ENCODE measurements around the gene PRTN3.

PRTN3 gene

DNA sequence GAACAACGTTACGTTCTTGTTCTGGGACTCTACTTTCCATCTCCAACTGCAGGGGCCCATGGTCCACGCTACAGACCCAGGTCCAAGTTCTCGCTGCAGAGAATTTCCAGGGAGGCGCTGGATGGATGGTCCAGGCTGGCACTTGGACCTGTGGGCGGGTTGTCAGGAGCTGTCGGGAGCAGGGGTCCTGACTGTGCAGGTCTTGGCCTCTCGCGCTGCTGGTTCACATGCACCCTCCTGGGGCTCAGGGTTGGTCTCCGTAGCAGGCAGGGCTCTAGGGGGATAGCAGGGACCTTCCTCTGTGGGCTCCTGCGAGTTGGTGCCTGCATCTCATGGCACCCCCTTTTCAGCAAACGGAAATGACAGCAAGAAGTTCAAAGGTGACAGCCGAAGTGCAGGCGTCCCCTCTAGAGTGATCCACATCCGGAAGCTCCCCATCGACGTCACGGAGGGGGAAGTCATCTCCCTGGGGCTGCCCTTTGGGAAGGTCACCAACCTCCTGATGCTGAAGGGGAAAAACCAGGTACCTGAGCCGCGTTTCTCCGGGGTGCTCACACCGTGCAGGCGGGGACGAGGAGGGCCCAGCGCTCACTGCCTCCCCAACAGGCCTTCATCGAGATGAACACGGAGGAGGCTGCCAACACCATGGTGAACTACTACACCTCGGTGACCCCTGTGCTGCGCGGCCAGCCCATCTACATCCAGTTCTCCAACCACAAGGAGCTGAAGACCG is 36.9 kb upstream of the PRTN3 start:
- no peak for DNase-seq (ENCODE audit: low read depth, low spot score)
- TF ChIP-seq, protein P1, sequence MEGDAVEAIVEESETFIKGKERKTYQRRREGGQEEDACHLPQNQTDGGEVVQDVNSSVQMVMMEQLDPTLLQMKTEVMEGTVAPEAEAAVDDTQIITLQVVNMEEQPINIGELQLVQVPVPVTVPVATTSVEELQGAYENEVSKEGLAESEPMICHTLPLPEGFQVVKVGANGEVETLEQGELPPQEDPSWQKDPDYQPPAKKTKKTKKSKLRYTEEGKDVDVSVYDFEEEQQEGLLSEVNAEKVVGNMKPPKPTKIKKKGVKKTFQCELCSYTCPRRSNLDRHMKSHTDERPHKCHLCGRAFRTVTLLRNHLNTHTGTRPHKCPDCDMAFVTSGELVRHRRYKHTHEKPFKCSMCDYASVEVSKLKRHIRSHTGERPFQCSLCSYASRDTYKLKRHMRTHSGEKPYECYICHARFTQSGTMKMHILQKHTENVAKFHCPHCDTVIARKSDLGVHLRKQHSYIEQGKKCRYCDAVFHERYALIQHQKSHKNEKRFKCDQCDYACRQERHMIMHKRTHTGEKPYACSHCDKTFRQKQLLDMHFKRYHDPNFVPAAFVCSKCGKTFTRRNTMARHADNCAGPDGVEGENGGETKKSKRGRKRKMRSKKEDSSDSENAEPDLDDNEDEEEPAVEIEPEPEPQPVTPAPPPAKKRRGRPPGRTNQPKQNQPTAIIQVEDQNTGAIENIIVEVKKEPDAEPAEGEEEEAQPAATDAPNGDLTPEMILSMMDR (IDR thresholded peaks at IDR 0.05; ENCODE audit: low read depth, low read length): no peak

DNA sequence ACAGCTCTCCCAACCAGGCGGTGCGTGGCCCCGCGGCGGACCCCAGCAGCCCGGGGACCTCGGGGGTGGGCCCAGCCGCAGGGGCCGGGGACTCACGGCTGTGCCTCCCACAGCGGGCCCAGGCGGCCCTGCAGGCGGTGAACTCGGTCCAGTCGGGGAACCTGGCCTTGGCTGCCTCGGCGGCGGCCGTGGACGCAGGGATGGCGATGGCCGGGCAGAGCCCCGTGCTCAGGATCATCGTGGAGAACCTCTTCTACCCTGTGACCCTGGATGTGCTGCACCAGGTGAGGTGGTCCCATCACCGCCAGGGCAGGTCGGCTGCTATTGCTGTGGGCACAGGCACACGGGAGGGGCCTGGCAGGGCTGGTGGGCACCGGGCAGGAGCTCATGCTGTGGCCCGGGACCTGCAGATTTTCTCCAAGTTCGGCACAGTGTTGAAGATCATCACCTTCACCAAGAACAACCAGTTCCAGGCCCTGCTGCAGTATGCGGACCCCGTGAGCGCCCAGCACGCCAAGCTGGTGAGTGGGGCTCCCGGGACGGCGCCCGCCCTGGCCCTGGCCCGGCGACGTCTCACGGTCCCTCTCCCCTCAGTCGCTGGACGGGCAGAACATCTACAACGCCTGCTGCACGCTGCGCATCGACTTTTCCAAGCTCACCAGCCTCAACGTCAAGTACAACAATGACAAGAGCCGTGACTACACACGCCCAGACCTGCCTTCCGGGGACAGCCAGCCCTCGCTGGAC is 36.2 kb upstream of the PRTN3 start:
- H3K4me3 ChIP-seq (ENCODE audit: low read depth, low read length): no peak overlapping the region
- TF ChIP-seq, protein P1 (IDR thresholded peaks at IDR 0.05; ENCODE audit: low read depth, low read length): no peak
- in situ Hi-C loops (cut with HindIII; ENCODE audit: low sequenced_read_pairs): no loop called here
- no peak for DNase-seq (ENCODE audit: low read depth, low spot score)

More for the DNA sequence above, 36.9 kb upstream of the PRTN3 start:
- H3K4me3 ChIP-seq (ENCODE audit: low read depth, low read length): no peak overlapping the region
- in situ Hi-C loops (cut with HindIII; ENCODE audit: low sequenced_read_pairs): no loop called here

- no peak overlapping the region for H3K4me3 ChIP-seq (ENCODE audit: low read depth, low read length)
- TF ChIP-seq, protein P1 (IDR thresholded peaks at IDR 0.05; ENCODE audit: low read depth, low read length): no peak
- DNase-seq (ENCODE audit: low read depth, low spot score): no peak
- in situ Hi-C loops (cut with HindIII; ENCODE audit: low sequenced_read_pairs): no loop called here
Observed at GRCh38 chr19:805166-805551, 35.6 kb upstream of the PRTN3 start.

- in situ Hi-C loops (cut with HindIII; ENCODE audit: low sequenced_read_pairs): no loop called here
- H3K4me3 ChIP-seq (ENCODE audit: low read depth, low read length): no peak overlapping the region
- TF ChIP-seq, protein P1 (IDR thresholded peaks at IDR 0.05; ENCODE audit: low read depth, low read length): no peak
- DNase-seq (ENCODE audit: low read depth, low spot score): no peak
Observed at GRCh38 chr19:805600-806550, 34.9 kb upstream of the PRTN3 start.

- in situ Hi-C loops (cut with HindIII; ENCODE audit: low sequenced_read_pairs): no loop called here
- no peak for DNase-seq (ENCODE audit: low read depth, low spot score)
- H3K4me3 ChIP-seq (ENCODE audit: low read depth, low read length): no peak overlapping the region
- TF ChIP-seq, protein P1 (IDR thresholded peaks at IDR 0.05; ENCODE audit: low read depth, low read length): no peak
Observed at GRCh38 chr19:806815-807421, 33.9 kb upstream of the PRTN3 start.
